D721Med (cell line): ENCODE results near the gene SEMA4F.
A peak's percentile ranks its signal among the peaks of the same experiment; 100 is the strongest.

Experiments used
- DNase-seq: peaks from one replicate; pipeline ENCODE4 v3.0.0; 2011; ENCODE audit warnings: low spot score; ENCODE audit not compliant: insufficient read length
- FAIRE-seq: peaks from 2 replicates; lab custom pipeline; 2011; peaks lifted over from hg19 to GRCh38; lab: Jason Lieb, UNC
- TF ChIP-seq, protein P1 (sequence below): IDR thresholded peaks from 2 replicates; pipeline ENCODE4 v1.5.1; 2012; ENCODE audit warnings: mild to moderate bottlenecking, control low read depth; ENCODE audit not compliant: insufficient read depth; ENCODE audit errors: missing control alignments

SEMA4F gene

DNA sequence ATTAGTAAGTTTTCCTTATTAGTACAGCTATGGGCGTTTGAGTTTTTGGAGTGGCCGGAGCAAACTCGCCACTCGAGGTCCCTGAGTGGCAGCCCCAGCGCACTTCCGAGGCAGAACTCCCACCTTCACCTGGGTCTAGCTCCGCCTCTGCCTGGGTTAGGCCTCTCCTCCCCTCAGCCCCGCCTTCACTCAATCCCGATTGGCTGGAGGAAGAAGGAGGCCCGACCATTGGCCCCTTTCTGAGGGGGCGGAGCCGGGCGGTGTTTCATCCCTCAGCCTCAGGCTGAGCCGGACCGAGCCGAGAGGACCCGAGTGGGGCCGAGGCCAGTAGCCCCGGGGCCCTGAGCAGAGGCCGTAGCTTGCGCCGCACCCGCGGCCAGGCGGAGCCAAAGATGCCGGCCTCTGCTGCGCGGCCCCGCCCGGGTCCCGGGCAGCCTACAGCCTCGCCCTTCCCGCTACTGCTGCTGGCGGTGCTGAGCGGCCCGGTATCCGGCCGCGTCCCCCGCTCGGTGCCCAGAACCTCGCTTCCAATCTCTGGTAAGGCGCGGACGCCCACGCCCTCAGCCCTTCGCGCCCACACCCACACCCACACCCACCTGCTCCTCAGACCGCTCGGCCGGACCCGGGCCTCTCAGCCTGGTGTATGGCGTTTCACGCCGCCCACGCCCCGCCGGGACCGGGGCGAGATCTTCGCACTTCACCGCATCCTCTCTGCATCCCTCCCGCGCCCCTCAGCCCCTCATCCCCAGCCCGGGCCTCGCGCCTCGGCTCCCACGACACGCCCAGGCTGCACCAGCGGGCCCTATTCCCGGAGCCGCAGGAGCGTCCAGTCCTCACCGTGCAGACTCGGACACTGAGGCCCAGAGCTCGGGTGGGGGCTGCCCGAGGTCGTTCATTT lies at the start of gene SEMA4F:
TSS of gene SEMA4F (plus strand) at position 263 of the 898 bp plus-strand sequence. CDS start at position 393, 130 bp downstream.
- TF ChIP-seq, protein P1, sequence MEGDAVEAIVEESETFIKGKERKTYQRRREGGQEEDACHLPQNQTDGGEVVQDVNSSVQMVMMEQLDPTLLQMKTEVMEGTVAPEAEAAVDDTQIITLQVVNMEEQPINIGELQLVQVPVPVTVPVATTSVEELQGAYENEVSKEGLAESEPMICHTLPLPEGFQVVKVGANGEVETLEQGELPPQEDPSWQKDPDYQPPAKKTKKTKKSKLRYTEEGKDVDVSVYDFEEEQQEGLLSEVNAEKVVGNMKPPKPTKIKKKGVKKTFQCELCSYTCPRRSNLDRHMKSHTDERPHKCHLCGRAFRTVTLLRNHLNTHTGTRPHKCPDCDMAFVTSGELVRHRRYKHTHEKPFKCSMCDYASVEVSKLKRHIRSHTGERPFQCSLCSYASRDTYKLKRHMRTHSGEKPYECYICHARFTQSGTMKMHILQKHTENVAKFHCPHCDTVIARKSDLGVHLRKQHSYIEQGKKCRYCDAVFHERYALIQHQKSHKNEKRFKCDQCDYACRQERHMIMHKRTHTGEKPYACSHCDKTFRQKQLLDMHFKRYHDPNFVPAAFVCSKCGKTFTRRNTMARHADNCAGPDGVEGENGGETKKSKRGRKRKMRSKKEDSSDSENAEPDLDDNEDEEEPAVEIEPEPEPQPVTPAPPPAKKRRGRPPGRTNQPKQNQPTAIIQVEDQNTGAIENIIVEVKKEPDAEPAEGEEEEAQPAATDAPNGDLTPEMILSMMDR = no peak
- no peak for FAIRE-seq
- DNase-seq = peak; percentile 91

DNA sequence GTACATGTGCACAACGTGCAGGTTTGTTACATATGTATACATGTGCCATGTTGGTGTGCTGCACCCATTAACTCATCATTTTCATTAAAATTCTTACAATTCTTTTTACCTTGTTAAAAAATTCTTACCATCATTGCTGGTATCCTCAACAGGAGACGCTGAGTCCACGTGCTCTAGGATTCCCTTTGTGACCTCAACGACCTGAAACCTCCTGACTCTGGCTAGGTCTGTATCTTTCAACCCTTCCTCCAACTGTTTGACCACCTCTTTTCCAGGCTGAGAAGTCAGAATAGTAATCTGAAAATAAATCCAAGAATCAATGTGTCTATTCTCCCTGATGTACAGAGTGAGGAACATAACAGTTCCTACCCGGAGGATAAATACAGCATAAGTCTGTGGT lies 47.1 kb upstream of the SEMA4F start:
- no peak for FAIRE-seq
- TF ChIP-seq, protein P1 = no peak
- DNase-seq = no peak

DNA sequence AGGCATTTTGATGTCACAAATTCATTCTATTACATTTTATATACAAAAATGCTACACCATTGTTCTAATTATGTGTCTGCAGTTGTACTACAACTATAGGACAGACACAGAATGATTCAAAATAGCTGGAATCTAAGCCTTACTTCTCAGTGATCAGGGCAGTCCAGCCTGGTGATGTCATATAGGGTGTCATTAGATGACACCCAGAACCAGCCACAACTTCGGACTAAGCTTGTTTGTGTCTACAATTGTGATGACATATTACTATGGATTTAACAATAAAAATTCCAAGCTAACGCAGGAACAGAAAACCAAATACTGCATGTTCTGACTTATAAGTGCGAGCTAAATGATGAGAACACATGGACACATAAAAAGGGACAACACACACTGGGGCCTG lies 36.9 kb upstream of the SEMA4F start:
- TF ChIP-seq, protein P1 = no peak
- DNase-seq = no peak
- no peak for FAIRE-seq

DNA sequence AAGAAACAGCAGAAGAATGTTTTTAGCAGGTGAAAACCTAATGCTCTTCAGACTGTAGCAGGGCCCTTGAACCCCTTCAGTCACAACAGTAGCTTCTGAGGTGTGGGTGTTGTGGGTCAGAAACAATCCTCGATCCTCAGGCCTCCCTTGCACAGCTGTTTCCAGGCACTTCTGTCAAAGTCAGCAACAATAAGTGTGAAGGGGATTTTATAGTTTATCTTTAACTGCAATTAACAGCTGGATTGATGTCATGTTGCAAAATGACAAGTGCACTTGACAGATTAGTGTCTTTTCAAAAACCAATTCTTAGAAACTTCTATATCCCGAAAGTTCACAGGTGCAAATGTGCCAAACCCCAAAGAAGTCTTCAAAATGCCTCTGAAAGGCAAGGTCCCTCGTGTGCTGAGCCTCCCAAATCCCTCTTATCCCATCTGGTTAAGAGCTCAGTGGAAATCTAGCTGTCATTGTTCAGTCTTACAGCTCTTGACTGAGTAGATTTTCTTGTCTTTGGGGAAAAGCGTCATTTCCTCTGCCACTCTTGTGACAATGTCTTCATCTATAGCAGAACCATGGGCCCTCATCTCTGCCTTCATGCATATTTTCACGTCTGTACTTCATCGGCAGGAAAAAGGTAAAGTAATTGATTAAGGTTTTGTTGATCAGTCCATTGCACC lies 35.5 kb upstream of the SEMA4F start:
- TF ChIP-seq, protein P1 = no peak
- FAIRE-seq = peak; percentile 93
- DNase-seq = no peak

DNA sequence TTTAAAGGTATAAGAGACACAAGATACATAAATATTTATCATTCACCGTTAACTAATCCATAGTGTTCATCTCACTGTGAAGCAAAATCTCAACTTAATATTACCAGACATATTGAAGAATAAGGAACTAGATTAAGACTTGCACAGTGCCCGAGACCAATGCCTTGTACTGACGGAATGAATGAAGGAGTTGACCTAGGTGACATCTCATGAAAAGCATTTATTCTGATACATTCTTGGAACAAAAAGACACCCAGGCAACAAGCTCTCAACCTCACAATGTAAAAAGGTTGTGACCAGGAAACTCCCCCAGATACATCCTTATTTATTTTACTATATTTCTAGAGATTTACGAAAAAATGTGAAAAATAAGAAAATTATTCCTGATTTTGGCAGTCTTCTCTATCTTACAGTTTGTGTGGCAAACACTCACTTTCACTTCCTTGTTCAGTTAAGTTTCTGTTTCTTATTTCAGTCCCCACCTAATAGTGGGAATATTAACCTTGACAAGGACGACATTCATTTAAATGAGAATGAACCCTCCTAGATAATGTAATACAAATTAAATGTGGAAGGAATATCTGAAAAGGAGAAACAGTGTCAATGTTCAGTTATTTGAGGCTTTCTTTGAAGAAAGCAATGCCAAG lies 34.3 kb upstream of the SEMA4F start:
- FAIRE-seq (no peak), DNase-seq (no peak)
- TF ChIP-seq, protein P1 = no peak

DNA sequence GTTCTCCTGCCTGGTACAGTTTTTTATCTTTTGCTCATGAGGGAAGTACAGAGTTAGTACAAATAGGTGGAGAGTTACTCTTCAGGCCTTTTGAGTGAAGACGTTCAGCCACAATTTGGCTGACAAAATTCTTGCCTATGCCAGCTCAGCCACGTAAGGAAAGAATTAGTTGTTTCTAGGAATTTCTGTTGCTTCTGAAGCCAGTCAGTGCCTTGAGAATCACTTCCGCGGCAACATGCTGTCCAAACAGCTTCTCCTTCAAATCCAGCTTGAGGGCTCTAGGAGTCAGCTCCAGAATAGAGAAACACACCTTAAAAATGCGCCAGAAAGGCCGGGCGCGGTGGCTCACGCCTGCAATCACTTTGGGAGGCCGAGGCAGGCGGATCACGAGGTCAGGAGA lies 33.4 kb upstream of the SEMA4F start:
- TF ChIP-seq, protein P1 = no peak
- FAIRE-seq (no peak), DNase-seq (no peak)
